ENCODE results near the gene F7. TPM values are rescaled to one million over a fixed set of nuclear protein-coding genes. Genes with fewer than 3 reads are reported as not detected.

F7 gene
- total RNA-seq, 4 donors from 2014 or later = 0.20 to 1.2 TPM; not detected in 2

DNA sequence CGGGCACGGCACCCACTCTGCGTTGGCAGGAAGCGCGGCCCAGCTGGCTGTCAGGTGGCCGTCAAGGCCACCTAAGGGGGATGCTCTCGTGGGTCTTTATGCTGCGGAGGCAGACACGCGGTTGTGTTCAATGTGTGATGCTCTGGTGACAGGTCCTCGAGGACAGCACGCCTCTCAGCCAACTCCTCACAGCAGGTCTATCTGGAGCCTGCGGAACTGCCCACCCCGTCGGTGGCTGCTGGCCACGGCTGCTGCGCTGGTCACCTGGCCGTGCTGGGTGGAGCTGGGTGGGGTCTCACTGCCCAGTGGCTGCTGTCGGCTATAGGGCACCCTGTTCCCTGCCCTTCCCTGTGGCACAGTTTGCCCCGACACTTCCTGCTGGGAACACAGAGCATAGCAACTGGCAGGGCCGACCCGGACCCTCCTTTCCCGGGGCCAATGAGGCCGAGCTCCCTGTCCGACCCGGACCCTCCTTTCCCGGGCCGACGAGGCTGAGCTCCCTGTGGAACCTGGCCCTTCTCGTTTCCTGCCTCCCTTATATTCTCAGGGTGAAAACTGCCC, 14.3 kb upstream of the F7 start:
- ATAC-seq = no peak
- H3K27me3 ChIP-seq = no peaks in the 10 kb centered on the region
- in situ Hi-C loops (cut with MboI; ENCODE audit: low sequenced_read_pairs in 4 of 4) = no loop called here
- no peaks in the 10 kb centered on the region for H3K36me3 ChIP-seq
- no peak for TF ChIP-seq POLR2A (IDR thresholded peaks at IDR 0.05)
- TF ChIP-seq, protein P1, sequence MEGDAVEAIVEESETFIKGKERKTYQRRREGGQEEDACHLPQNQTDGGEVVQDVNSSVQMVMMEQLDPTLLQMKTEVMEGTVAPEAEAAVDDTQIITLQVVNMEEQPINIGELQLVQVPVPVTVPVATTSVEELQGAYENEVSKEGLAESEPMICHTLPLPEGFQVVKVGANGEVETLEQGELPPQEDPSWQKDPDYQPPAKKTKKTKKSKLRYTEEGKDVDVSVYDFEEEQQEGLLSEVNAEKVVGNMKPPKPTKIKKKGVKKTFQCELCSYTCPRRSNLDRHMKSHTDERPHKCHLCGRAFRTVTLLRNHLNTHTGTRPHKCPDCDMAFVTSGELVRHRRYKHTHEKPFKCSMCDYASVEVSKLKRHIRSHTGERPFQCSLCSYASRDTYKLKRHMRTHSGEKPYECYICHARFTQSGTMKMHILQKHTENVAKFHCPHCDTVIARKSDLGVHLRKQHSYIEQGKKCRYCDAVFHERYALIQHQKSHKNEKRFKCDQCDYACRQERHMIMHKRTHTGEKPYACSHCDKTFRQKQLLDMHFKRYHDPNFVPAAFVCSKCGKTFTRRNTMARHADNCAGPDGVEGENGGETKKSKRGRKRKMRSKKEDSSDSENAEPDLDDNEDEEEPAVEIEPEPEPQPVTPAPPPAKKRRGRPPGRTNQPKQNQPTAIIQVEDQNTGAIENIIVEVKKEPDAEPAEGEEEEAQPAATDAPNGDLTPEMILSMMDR (IDR thresholded peaks at IDR 0.05 in 4 of 5, conservative IDR thresholded peaks at IDR 0.05 in 1 of 5) = no peak
- H3K4me1 ChIP-seq = no peaks in the 10 kb centered on the region
- H3K9me3 ChIP-seq = no peaks in the 10 kb centered on the region
- intact Hi-C loops (cut with DNase I; ENCODE audit: low total_unique reads) = no loop called here
- no peak overlapping the region for H3K4me3 ChIP-seq
- H3K27ac ChIP-seq = no peak overlapping the region
- DNase-seq = no peak

DNA sequence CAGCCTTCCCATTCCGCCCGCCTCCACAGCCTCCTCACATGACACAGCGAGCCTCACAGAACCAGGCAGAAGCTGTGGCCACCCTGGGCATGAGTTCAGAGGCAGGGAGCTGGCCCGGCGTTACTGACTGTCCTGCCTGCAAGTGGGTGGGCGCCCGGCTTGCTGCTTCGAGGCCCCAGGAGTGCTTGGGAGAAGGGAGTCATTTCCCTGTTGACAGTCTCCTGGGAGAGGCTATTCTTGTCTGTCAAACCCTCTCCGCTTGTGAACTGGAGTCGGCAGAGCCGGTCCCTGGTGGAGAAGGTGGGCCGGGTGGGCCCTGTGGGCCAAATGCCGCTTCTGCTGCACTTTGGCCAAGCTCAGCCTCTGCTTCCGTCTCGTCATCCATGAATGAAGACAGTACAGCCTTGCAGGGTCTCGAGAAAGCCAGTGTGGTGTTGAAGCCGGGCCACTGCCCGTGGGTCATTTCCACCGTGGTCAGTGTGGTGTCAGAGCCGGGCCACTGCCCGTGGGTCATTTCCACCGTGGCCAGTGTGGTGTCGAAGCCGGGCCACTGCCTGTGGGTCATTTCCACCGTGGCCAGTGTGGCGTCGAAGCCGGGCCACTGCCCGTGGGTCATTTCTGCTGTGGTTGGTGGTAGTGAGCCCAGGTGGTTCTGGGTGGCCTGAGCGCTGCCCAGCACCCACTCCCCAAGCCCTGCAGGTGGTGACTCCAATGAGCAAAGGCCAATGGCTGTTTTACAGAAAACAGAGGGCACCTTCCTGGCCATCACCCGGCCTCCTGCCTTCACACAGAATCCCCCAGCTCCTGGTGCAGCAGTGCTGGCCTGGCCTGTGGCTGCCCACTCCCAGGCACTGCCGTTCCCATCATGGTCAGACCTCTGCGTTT, 13.5 kb upstream of the F7 start:
- intact Hi-C loops (cut with DNase I; ENCODE audit: low total_unique reads) = no loop called here
- in situ Hi-C loops (cut with MboI; ENCODE audit: low sequenced_read_pairs in 4 of 4) = no loop called here
- ATAC-seq (no peak), DNase-seq (no peak)
- H3K4me3 ChIP-seq = no peak overlapping the region
- H3K4me1 ChIP-seq = no peaks in the 10 kb centered on the region
- H3K27ac ChIP-seq = no peak overlapping the region
- no peaks in the 10 kb centered on the region for H3K9me3 ChIP-seq
- TF ChIP-seq, protein P1 (IDR thresholded peaks at IDR 0.05 in 4 of 5, conservative IDR thresholded peaks at IDR 0.05 in 1 of 5) = no peak
- TF ChIP-seq POLR2A (IDR thresholded peaks at IDR 0.05) = no peak
- no peaks in the 10 kb centered on the region for H3K27me3 ChIP-seq
- no peaks in the 10 kb centered on the region for H3K36me3 ChIP-seq

DNA sequence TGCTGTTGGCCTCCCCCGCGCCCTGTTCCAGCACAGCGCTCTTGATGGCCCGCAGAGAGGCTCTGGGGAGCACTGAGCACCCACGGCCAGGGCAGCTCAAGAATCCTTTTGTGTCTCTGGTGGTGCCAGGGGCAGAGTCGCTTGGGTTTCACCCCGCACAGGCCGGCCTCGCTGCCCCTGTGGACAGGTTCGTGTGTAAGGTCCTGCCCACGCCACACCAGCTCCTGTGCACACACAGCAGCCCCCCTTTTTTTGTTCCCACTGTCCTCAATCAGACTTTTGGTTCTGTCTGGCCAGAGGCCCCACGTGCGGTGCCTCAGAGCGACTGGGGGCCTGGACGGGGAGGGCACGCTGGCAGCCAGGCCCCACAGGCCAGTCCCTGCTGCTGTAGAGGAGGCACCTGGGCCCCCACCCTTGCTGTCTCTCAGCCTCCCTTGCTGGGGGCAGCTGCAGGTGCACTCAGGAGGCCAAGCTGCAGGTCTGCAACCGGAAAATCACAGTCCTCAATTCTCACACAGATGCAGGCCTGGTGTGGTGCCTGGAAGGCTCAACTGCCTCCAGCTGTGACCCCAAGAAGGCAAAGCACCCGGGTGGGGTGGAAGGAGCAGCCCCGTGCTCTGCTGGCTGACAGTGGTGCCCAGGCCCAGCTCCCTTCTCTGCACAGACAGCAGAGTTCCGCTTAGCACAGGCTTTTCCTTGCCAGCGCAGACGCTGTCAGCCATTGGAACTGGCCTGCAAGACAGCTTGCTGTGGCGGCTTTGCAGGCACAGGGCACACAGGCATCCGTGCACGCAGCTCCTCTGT, 12.6 kb upstream of the F7 start:
- Histone ChIP-seq H3K36me3 (no peaks in the 10 kb centered on the region), H3K27ac (no peak overlapping the region), H3K9me3 (no peaks in the 10 kb centered on the region), H3K4me3 (no peak overlapping the region), H3K4me1 (peaks cover 0 to under 1% of the 10 kb centered on the region in 2 donors), H3K27me3 (no peaks in the 10 kb centered on the region)
- TF ChIP-seq POLR2A (IDR thresholded peaks at IDR 0.05) = no peak
- TF ChIP-seq, protein P1 (IDR thresholded peaks at IDR 0.05 in 4 of 5, conservative IDR thresholded peaks at IDR 0.05 in 1 of 5) = no peak
- DNase-seq = no peak
- intact Hi-C loops (cut with DNase I; ENCODE audit: low total_unique reads) (no loop called here), in situ Hi-C loops (cut with MboI; ENCODE audit: low sequenced_read_pairs in 4 of 4) (no loop called here)
- ATAC-seq = no peak

DNA sequence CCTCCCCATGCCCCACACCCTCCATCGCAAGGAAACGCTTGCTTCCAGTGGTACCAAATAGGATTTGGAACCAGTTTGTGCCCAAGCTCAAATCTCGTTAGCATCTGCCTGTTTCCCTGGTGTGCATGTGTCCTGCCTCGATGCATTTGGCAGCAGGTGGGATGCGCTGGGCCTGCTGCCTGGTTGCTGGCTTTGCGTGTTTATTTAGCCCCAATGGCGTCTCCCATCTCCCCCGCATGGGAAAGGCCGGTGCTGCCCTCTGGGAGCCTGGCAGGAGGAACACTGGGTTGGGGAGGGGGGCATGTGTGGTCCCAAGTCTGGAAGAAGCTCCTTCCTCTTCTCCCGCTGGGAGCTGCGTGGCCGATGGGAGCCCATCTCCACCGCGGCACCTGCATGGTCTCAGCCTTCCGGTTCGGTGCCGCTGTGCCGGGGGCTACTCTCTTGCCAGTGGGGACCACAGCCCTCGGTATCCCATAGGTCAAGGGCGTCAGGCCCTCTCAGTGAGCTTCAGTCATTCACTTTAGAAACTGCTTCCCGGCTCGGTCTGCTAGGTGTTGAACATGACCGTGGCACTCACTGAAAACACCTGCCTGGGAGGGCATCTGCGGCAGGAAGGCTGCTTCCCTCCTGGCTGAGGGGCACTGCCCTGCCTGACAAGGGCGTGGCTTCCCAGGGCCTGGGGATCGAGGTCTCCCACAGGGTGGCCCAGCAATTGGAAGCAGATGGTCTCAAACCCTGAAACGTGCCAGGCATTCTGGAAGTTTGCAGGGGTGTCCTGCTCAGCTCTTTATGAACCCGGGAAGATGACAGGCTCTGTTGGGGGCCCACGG, 11.8 kb upstream of the F7 start:
- Histone ChIP-seq H3K27me3 (no peaks in the 10 kb centered on the region), H3K36me3 (no peaks in the 10 kb centered on the region), H3K4me3 (no peak overlapping the region), H3K27ac (no peak overlapping the region), H3K9me3 (no peaks in the 10 kb centered on the region), H3K4me1 (peaks cover 5 to 6% of the 10 kb centered on the region in 2 donors)
- TF ChIP-seq, protein P1 (IDR thresholded peaks at IDR 0.05 in 4 of 5, conservative IDR thresholded peaks at IDR 0.05 in 1 of 5) = no peak
- no peak for TF ChIP-seq POLR2A (IDR thresholded peaks at IDR 0.05)
- in situ Hi-C loops (cut with MboI; ENCODE audit: low sequenced_read_pairs in 4 of 4) (no loop called here), intact Hi-C loops (cut with DNase I; ENCODE audit: low total_unique reads) (no loop called here)
- ATAC-seq (no peak), DNase-seq (no peak)
